ENCODE data around the gene FKBP9.

- TF ChIP-seq CTCF (IDR thresholded peaks at IDR 0.05; ENCODE audit: low read depth, low read length, poor library complexity, severe bottlenecking) (no peak), EZH2phosphoT487 (IDR thresholded peaks at IDR 0.05; ENCODE audit: borderline replicate concordance, low read length) (no peak)
These were observed 16.1 kb upstream of the FKBP9 start for GRCh38 chr7:32941181-32941580.

Measured in DOHH2 (cell line).